AG09309 (cell line): Measurements from ENCODE around the gene CCM2.

ENCODE experiments used
- DNase-seq: peaks from one replicate; pipeline ENCODE4 v3.0.0-alpha.2; 2010; ENCODE audit warnings: low read depth
- H3K4me3 ChIP-seq: 2 replicates; pipeline ENCODE4 v1.5.1; 2011; ENCODE audit warnings: mild to moderate bottlenecking, low read depth, low read length, moderate library complexity; ENCODE audit not compliant: control insufficient read depth
- TF ChIP-seq, protein P1 (sequence below): IDR thresholded peaks from 2 replicates; pipeline ENCODE4 v1.5.1; 2011; ENCODE audit warnings: mild to moderate bottlenecking, low read depth, low read length, inconsistent platforms; ENCODE audit not compliant: insufficient read depth, control insufficient read depth; ENCODE audit errors: missing control alignments

CCM2 gene

DNA sequence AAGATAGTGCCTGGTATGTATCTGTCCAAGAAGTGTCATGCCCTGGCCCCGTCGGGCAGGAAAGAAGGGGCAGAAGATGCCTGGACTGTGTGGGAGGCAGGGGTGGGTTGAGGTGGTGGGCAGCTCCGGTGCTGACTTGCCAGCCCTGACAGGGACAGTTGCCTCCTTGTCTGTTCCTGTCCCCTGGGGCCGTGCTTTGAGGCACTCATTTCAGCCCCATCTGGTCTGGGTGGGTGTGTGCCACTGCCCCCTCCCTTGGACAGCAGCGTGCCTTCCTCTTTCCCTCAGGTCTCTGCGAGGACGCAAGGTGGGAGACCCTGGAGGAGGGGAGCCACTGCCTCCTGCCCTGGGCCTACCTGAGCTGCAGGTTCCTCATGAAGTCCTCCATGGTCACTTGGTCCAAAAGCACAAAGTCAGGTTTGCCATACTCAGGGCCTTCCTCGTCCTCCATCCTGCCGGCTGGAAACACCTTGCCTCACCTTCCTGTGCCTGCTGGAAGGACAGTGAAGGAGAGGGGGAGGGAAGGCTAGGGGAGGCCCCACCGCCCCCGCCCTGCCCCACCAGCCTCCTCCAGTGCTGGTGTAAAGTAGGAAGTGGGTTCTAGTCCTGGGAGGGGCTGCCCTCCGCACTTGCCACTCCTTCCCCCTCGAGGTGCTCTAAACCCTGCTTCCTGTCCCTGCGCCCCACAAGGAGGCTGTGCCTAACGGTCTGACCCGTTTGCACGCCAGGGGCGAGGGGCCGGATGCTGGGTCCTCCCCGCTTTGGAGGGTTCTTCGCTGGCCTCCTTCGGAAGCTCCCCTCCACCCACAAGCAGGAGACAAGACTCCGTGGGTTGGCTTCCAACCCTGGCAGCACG, 21.3 kb upstream of the CCM2 start, which contains the start of gene MYO1G:
Gene MYO1G, minus strand, starts transcription at position 505 of the 856 bp plus-strand sequence. Its CDS starts 54 bp downstream, at position 451.
- no peak for DNase-seq
- no peak within 1 kb of the TSS for H3K4me3 ChIP-seq
- TF ChIP-seq, protein P1, sequence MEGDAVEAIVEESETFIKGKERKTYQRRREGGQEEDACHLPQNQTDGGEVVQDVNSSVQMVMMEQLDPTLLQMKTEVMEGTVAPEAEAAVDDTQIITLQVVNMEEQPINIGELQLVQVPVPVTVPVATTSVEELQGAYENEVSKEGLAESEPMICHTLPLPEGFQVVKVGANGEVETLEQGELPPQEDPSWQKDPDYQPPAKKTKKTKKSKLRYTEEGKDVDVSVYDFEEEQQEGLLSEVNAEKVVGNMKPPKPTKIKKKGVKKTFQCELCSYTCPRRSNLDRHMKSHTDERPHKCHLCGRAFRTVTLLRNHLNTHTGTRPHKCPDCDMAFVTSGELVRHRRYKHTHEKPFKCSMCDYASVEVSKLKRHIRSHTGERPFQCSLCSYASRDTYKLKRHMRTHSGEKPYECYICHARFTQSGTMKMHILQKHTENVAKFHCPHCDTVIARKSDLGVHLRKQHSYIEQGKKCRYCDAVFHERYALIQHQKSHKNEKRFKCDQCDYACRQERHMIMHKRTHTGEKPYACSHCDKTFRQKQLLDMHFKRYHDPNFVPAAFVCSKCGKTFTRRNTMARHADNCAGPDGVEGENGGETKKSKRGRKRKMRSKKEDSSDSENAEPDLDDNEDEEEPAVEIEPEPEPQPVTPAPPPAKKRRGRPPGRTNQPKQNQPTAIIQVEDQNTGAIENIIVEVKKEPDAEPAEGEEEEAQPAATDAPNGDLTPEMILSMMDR: no peak

DNA sequence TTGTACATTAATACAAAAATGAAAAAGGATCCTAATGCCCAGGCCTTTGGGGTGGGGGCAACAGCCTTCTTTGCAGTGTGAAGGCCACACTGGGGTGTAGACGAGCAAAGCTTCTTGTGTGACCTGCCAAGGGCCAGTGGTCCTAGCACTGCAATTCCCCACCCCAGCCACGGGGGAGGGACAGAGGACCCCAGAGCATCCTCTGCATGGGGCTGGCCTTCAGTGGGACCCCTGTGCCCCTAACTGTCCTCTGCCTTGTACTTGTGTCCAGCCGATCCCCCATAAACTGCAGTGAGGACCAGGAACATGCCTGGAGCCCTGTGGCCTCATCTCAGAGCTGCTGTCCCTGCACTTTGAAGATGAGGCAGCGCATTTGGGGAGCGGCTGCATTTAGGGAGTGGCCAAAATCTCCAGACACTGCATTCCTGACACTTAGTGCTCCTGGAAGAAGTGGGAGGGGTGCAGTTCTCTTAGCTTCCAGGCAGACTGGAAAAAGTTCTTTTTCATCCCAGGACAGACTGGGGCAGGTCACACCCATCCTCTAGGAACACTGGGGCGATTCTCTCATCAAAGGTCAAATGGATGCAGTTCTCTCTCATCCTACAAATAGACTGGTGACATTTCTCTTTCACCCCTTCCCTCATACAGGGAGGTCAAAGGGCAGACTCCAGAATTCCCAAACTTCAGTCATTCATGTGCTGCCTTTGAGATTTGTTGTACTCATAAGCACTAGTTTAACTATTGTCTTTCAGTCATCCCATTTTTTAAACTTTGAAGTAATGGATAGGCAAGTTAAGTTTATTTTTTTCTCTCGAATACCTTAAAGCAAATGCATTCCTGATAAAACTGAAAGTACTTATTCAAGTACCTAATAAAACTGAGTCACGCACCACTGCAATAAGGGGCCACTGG, 20.3 kb upstream of the CCM2 start:
- TF ChIP-seq, protein P1: no peak
- no peak overlapping the region for H3K4me3 ChIP-seq
- DNase-seq: no peak

DNA sequence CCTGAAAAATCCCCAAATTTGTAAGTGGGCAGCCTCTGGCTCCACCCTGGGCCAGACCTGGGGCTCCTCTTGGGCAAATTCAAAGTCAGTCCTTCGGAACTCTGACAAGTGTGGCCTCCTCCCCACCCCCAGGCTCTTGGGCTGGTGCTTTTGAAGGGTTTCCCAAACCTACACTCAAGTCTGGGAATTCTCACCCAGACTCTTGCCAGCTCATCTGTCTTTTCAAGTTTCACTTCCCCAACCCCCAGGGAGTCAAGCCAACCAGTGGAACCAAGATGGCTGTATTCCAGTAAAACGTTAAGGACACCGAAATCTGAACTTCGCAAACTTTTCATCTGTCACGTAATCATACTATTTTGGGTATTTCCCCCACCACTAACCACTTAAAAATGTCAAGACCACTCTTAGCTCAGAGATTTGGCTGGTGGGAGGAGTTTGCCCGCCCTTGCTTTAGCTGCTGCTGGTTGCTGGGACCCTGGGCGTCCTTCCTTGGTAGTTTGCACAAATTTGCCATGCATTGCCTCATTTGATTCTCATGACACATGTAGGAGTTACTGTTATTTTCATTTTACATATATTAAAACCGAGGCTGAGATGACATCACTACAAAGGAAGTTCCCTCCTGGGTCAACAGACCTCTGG, 19.5 kb upstream of the CCM2 start:
- TF ChIP-seq, protein P1: no peak
- peak; percentile 55 for DNase-seq
- no peak overlapping the region for H3K4me3 ChIP-seq

DNA sequence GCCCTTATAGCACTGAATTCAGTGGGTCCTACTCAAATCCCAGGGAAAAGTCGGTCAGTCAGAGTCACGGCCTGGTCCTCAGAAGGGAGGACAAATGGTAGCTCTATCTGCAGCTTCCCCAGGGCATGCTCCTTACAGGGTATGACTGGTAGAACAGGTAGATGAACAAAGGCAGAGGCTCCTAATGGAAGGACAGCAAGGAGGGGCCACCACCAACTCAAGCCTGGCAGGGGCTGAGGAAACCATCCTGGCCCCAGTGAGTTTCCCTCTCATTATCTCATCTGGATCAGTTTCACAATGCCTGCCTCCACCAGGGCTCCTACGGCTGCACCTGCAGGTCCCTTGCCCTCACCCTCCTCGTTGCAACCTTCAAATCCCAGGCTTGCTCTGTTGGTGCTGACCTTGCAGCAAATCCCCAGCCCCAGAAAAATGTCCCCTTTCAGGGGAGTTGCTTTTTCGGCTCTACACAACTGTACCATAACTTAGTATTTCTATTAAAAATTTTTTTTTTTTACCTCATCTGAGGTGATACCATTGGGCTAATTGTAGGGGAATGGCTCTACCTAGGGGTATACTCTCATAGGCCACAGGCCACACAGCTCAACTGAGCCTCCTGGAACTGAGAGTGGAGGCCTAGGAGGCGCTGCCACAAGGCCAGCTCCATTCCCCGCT, 18.8 kb upstream of the CCM2 start:
- H3K4me3 ChIP-seq: no peak overlapping the region
- no peak for DNase-seq
- TF ChIP-seq, protein P1: no peak

DNA sequence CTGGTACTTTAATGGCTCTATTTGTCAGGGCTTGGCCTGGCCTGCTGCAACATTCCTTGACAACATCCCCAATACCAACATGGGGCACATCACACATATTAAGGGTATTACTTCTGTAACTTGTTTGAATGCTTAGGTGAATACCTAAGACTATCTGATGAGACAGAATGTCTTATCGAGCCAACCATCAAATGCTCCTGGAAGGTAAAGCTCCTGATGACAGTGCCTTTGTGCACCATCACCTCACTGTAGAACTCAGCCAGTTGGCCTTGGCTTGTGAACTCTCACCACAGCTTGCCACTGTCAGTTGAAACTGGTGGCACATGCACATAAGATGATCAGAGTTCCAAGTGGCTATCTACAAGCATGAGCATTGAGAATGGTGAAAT, 17.5 kb upstream of the CCM2 start:
- DNase-seq: no peak
- H3K4me3 ChIP-seq: no peak overlapping the region
- TF ChIP-seq, protein P1: no peak

DNA sequence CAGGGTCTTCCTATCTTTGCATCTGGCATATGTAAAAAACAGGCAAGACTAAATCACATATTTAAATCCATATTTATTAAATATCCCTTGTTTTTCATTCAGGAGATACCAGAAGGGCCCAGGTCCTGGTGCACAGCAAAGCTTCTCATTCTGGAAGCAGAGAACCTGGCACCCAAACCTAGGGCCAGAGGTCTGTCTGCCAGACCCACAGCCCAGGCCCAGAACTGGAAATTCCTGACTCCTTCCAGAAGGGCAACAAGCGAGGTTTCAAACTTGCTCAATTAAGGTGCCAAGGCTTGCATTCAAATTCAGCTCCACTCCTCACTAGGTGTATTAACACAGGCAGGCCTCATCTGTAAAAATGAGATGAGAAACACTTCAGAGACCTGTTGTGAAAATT, 17.0 kb upstream of the CCM2 start:
- TF ChIP-seq, protein P1: no peak
- H3K4me3 ChIP-seq: no peak overlapping the region

More for the DNA sequence above, 17.0 kb upstream of the CCM2 start:
- no peak for DNase-seq
